Pancreas (tissue), 10 donors: ENCODE data around the gene FRMD6. TPM values are rescaled to one million over a fixed set of nuclear protein-coding genes. Genes with fewer than 3 reads are reported as not detected.

ENCODE experiments used
- ATAC-seq, 4 donors: fragments of 200-7000 bp; cut with Tn5 transposase; one replicate each; pipeline versions ENCODE4 v1.8.0 to v1.9.1; 2020; ENCODE audit warnings: mild to moderate bottlenecking in 4 of 4, moderate library complexity in 4 of 4
- DNase-seq, 6 donors: peaks; one replicate each; pipeline ENCODE4 v3.0.0-alpha.2; 2020
- FAIRE-seq: peaks from 2 replicates; lab custom pipeline; 2012; peaks lifted over from hg19 to GRCh38; lab: Jason Lieb, UNC
- H3K27ac ChIP-seq, 4 donors: fragments of 200-600 bp; sonication (generic); 1 replicate in 3 of 4; 2 replicates in 1 of 4; pipeline versions ENCODE4 v1.5.0 to v1.8.0; 2020
- H3K27me3 ChIP-seq, 4 donors: fragments of 200-600 bp; one replicate each; pipeline ENCODE4 v1.8.0; 2021
- H3K36me3 ChIP-seq, 3 donors: fragments of 200-600 bp; sonication (generic) in 1 of 3; one replicate each; pipeline versions ENCODE4 v1.5.0 to v1.8.0; 2020 to 2021
- H3K4me1 ChIP-seq, 3 donors: fragments of 200-600 bp; one replicate each; pipeline ENCODE4 v1.8.0; 2021
- H3K4me3 ChIP-seq, 4 donors: fragments of 200-600 bp; sonication (generic) in 2 of 4; one replicate each; pipeline versions ENCODE4 v1.5.0 to v1.8.0; 2020 to 2021
- H3K9me3 ChIP-seq, 4 donors: fragments of 200-600 bp; one replicate each; pipeline ENCODE4 v1.8.0; 2021
- CTCF ChIP-seq, 4 donors: fragments of 200-600 bp; sonication (generic) in 3 of 4; IDR thresholded peaks; one replicate each; pipeline versions ENCODE4 v1.5.0 to v1.8.0; 2021; ENCODE audit warnings: antibody characterized with exemption in 4 of 4
- WGBS, 2 donors: extraction: QIAGEN DNeasy Blood & Tissue Kit; methylation state at CpG; one replicate each; pipeline ENCODE4 v1.1.7; 2013; 5-methylcytosine and 5-hydroxymethylcytosine counted together
- intact Hi-C, 3 donors: fragments of 100-400 bp; cut with DNase I; formaldehyde crosslinking; loops; one replicate each; pipeline versions ENCODE4 v1.11.1 to v1.14.2; 2022
- polyA plus RNA-seq, 2 donors: library from polyadenylated mRNA; stranded (reverse); fragments of 200-250 nt; gene quantifications; one replicate each; pipeline ENCODE4 v1.2.3, GENCODE V29; 2013
- total RNA-seq, 6 donors: library from RNA; stranded (reverse); fragmentation: NEBNext Ultra II Directional in 4 of 6; extraction: Animal tissue kit (Norgen Biotek cat#: 25700) in 4 of 6; gene quantifications; one replicate each; pipeline versions ENCODE4 v1.2.1 to v1.2.4, GENCODE V29; 2021 to 2023
- donor health status: healthy with polysubstance abuse.
- donor health status: DM: no; HTN: no; CAD: no; lungs with moderate emphysema.
- donor health status: DM: no; HTN: no; CAD: no.
- donor health status: control.
- donor health status: control.
- donor health status: Bipolar disorder and iron deficiency.
- donor health status: DM: yes; HTN: yes; CAD: no.
- donor health status: DM: no; HTN: no; CAD: no.
- donor health status: DM: no; HTN: no; CAD: no.
- donor health status: DM: yes; HTN: yes; CAD: no.

The FRMD6 gene
- total RNA-seq (10 to 100 TPM in 1 of 6 donors, 1 to 10 TPM in 5; 2.9 to 20.3 (median 7.1) TPM), polyA plus RNA-seq (1 to 10 TPM; 2.8 to 3.5 TPM)

DNA sequence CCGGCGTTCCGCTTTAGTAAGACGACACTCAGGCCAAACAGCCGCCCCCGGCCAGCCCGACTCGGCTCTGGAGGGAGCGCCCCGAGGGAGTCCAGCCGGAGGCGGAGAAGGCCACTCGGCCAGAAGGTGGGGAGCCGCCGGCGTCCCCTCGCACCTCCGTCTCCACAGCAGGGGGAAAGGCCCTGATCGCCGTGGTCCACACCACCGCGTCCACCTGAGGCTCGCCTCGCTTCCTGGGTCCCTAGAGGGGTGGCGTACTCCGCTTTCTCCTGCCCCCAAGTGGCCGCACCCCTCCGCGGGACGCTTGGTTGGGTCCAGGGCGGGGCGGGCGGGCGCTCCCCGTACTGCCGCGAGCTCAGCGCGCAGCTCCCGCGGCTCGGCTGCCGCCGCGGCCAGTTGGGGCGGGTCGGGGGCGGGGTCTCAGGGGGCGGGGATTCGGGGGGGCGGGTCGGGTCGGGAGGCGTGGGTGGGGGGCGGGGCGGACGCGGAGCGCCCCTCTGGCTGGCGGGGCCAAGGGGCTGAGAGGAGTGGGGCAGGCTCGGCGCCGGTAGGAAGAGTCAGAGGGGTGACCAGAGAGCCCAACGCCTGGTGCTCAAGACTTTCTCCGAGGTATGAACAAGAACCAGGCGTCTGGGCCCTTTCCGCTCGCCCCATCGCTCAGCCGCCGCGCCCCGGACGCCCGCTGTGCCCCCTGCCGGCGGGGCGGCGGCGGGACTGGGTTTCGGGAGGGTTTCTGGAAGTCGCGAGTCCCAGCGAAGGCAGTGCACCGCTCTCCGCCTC is at the start of gene FRMD6:
FRMD6 (plus strand) TSS at position 523 of the 780 bp plus-strand sequence. CDS start 37,927 bp downstream, outside the sequence.
- H3K4me1 ChIP-seq: peaks cover 0 to 12% (median 7%) of the 10 kb centered on the region in 3 donors
- DNase-seq (peak; percentile 79 to 93 (median 84)), ATAC-seq (peak; percentile 82 to 93 (median 92)), FAIRE-seq (no peak)
- intact Hi-C loops: no loop called here
- peak within 1 kb of the TSS; percentile 87 to 97 (median 96) for H3K27ac ChIP-seq
- WGBS, 2 donors: 0 to 1% methylated on average over 37 to 86 of the region's 86 CpGs
- no peaks in the 10 kb centered on the region for H3K27me3 ChIP-seq
- TF ChIP-seq CTCF (IDR thresholded peaks at IDR 0.05): peak; percentile 62 to 80 (median 72)
- H3K9me3 ChIP-seq: no peaks in the 10 kb centered on the region
- peak within 1 kb of the TSS; percentile 78 to 93 (median 86) for H3K4me3 ChIP-seq
- H3K36me3 ChIP-seq: no peaks in the 10 kb centered on the region

DNA sequence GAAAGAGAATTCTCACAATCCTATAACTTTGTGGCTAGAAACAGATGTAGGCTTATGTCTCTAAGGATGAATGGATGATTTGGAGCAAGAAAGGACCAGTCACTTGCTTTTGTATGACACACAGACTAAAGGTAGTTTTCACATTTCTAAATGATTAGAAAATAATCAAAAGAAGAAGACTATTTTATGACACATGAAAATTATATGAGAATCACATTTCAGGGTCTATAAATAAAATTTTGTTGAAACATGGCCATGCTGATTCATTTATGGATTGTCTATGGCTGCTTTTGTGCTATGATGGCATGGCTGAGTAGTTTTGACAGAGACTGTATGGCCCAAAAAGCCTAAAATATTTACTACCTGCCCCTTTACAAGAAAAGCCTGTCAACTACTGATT is 49.4 kb upstream of the FRMD6 start:
- Histone ChIP-seq H3K4me1 (peaks cover 0 to 7% (median 0%) of the 10 kb centered on the region in 3 donors), H3K9me3 (no peaks in the 10 kb centered on the region), H3K4me3 (no peak overlapping the region), H3K27me3 (no peaks in the 10 kb centered on the region), H3K36me3 (no peaks in the 10 kb centered on the region), H3K27ac (no peak overlapping the region)
- no peak for FAIRE-seq
- ATAC-seq: no peak
- no peak for TF ChIP-seq CTCF (IDR thresholded peaks at IDR 0.05)
- DNase-seq: no peak
- intact Hi-C loops: no loop called here

DNA sequence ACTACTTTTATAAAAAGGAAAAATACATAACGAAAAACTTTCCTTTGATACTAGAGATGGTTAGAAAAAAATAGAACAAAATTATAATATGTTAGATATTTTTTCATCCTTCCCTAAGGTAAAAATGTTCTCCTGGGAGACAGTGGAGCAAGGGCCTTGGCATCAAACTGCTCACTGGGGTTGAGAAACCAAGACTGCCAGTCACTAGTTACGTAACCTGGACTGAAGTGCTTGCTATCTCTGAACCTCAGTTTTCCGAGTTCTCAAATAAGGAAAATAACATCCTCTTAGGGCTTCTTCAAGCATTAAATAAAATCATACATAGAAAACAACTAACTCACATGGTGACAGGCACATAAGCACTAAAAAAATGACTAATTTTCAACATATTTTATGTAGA is 48.2 kb upstream of the FRMD6 start:
- Histone ChIP-seq H3K4me1 (peaks cover 0 to 7% (median 0%) of the 10 kb centered on the region in 3 donors), H3K9me3 (no peaks in the 10 kb centered on the region), H3K4me3 (no peak overlapping the region), H3K36me3 (no peaks in the 10 kb centered on the region), H3K27me3 (no peaks in the 10 kb centered on the region), H3K27ac (no peak overlapping the region)
- no peak for TF ChIP-seq CTCF (IDR thresholded peaks at IDR 0.05)
- FAIRE-seq (no peak), DNase-seq (no peak), ATAC-seq (no peak)
- intact Hi-C loops: no loop called here
- 70 to 87% methylated on average over 3 of the region's 3 CpGs for WGBS, 2 donors

GRCh38 chr14:51604073-51604472 is 47.6 kb upstream of the FRMD6 start:
- FAIRE-seq: no peak

More at GRCh38 chr14:51604073-51604472, 47.6 kb upstream of the FRMD6 start:
- Histone ChIP-seq H3K27ac (no peak overlapping the region), H3K4me1 (peaks cover 0 to 7% (median 0%) of the 10 kb centered on the region in 3 donors), H3K27me3 (no peaks in the 10 kb centered on the region), H3K36me3 (no peaks in the 10 kb centered on the region), H3K9me3 (no peaks in the 10 kb centered on the region), H3K4me3 (no peak overlapping the region)
- no peak for TF ChIP-seq CTCF (IDR thresholded peaks at IDR 0.05)
- ATAC-seq (peak in 2 of 4 donors; percentile 24 to 34), DNase-seq (no peak)
- 75 to 78% methylated on average over 4 of the region's 4 CpGs for WGBS, 2 donors
- intact Hi-C loops: no loop called here
